ENCODE data around the gene TMC4. TPM values are rescaled to one million over a fixed set of nuclear protein-coding genes. Genes with fewer than 3 reads are reported as not detected.
"Not testable (repeated sequence)": the region's sequence is repeated elsewhere in the genome, so short reads cannot be mapped to it uniquely, and the experiment has no call there.

The TMC4 gene
- total and polyA plus RNA-seq, 9 donors = 0.45 to 103 (median 6.3) TPM

DNA sequence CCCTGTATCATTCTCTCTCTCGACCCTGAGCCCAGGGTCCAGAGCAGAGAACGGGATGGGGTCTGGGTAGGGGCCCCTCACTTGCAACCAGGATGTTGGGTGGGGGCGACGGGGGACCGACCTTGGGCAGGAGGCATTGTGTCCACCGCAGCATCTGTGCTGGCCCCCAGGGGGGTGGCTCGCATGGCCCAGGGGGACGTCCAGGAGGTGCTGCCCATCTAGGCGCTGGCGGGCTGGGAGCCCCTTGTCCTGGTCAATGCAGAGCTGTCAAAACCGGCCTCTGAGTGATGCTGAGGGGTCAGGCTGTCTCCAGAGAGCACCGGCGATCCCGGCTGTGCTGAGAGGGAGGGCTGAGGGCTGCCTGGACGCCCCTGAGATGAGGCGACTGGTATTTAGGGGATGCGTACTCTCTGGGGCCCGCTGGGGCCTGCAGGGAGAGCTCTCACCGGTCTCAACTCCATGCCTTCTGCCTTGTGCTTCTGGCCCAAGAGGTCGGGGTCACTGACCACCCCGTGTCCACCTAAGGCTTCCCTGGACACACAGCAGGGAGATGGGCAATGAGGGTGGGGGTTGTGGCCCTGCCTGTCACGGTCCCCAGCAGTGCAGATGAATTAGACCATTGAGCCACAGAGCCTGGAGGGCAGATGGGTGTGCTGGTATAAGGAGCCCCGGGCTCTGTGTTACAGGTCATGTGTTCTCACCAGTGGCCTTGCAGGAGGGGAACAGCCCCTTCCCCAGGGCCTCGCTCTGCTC lies 36.3 kb upstream of the TMC4 start:
- WGBS, 3 donors = 38 to 51% (median 44%) methylated on average over 22 to 24 of the region's 24 CpGs
- H3K4me1 ChIP-seq (ENCODE audit: insufficient read depth) = peaks cover 37% of the 10 kb centered on the region
- TF ChIP-seq POLR2A (IDR thresholded peaks at IDR 0.05) = no peak
- no peak for TF ChIP-seq EP300 (IDR thresholded peaks at IDR 0.05)
- no peak for TF ChIP-seq CTCF (IDR thresholded peaks at IDR 0.05)
- H3K4me3 ChIP-seq = no peak overlapping the region
- H3K36me3 ChIP-seq = no peaks in the 10 kb centered on the region
- intact Hi-C loops (cut with DNase I) = loop anchor here in 2 of 4 donors (1.0 to 10.0 kb wide), 2 partner anchors 20 to 1466 kb away; partner anchors contain the start of genes EPN1 (in 1 of the 2) and MBOAT7 (in 1 of the 2)
- H3K27me3 ChIP-seq = no peaks in the 10 kb centered on the region
- H3K27ac ChIP-seq = peak overlapping the region; percentile 56 to 82
- H3K9me3 ChIP-seq = no peaks in the 10 kb centered on the region
- DNase-seq = peak in 4 of 5 donors; percentile 31 to 62 (median 52)

DNA sequence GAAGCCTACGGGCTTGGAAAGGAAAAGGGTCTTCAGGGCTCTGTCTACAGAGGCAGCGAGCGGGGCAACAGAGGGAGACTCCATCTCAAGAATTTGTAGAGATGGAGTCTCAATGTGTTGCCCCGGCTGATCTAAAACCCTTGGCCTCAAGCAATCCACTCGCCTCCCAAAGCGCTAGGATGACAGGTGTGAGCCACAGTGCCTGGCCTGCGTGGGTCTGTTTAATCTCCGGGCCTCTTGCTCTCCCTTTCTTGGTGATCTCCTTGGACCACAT lies 35.8 kb upstream of the TMC4 start:
- H3K27ac ChIP-seq = peak overlapping the region; percentile 56 to 82
- TF ChIP-seq CTCF (IDR thresholded peaks at IDR 0.05) (no peak), EP300 (IDR thresholded peaks at IDR 0.05) (no peak)
- H3K4me1 ChIP-seq (ENCODE audit: insufficient read depth) = peaks cover 37% of the 10 kb centered on the region

DNA sequence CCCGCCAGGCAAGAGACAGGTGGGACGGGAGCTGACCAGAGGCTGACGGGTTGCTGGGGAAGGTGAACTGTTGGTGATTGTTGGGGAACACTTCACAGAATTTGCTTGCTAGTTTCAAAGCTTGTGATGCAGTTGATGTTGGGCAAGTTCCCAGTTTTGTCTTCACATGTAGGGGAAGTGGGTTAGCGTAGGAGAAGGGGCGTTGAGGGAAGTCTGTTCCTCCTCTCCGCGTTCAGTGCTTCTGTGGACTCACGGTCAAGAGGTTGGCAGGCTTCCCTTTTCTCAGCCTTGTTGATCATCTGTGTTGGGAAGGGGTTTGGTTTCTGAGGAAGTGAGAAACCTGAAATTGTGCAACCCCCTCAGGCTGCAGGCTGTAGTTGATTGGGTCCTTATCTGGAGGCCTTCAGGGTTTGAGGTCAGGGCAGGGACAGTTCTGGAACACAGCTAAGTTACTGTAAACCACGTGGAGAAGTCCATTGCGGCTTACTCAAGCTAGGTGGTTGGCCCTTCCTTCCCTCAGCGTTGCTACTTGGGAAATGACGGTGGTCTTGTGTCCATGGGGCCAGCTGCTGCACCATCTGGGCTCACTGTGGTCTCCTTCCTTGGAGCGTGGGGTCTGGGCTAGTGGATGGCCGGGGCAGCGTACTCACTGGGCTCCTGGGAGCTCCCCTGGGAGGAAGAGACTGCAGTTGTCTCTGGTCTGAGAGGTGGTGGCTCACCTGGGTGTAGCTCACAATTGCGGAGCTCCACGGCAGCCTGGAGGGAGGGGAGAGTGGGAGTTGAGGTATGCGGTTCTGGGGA lies 35.2 kb upstream of the TMC4 start:
- DNase-seq = peak; percentile 79 to 92 (median 82)
- H3K27me3 ChIP-seq = no peaks in the 10 kb centered on the region
- no peaks in the 10 kb centered on the region for H3K9me3 ChIP-seq
- H3K4me3 ChIP-seq = no peak overlapping the region
- peaks cover 39% of the 10 kb centered on the region for H3K4me1 ChIP-seq (ENCODE audit: insufficient read depth)
- H3K27ac ChIP-seq = peak overlapping the region; percentile 56 to 82
- intact Hi-C loops (cut with DNase I) = loop anchor here in 1 of 4 donors (10.0 kb wide), 1 partner anchor 1467 kb away; the partner anchor contains the start of gene EPN1
- H3K36me3 ChIP-seq = no peaks in the 10 kb centered on the region
- TF ChIP-seq EP300 (IDR thresholded peaks at IDR 0.05) (peak; percentile 96), CTCF (IDR thresholded peaks at IDR 0.05) (no peak), POLR2A (IDR thresholded peaks at IDR 0.05) (peak; percentile 29)
- 22 to 38% (median 25%) methylated on average over 16 to 18 of the region's 18 CpGs for WGBS, 3 donors

More for the DNA sequence above, 35.8 kb upstream of the TMC4 start:
- intact Hi-C loops (cut with DNase I) = loop anchor here in 2 of 4 donors (1.0 to 10.0 kb wide), 2 partner anchors 19 to 1466 kb away; partner anchors contain the start of genes EPN1 (in 1 of the 2) and MBOAT7 (in 1 of the 2)
- no peak for DNase-seq
- H3K27me3 ChIP-seq = no peaks in the 10 kb centered on the region
- 50 to 58% (median 52%) methylated on average over 8 of the region's 8 CpGs for WGBS, 3 donors
- no peaks in the 10 kb centered on the region for H3K36me3 ChIP-seq
- no peaks in the 10 kb centered on the region for H3K9me3 ChIP-seq
- no peak overlapping the region for H3K4me3 ChIP-seq

DNA sequence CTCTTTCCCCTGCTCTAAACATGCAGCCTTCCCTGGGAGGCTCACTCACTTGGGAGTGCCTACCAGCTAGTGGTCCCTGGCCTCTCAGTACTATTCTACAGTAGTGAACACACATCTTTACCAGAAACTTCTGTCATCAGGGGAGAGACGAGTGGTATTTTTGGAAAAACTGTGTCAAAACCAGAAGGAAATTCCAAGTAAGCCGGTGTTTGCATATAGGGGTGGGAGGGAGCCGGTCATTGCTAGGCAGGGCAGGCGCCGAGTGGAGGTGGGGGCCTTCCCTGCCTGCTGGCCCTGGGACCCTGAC lies 34.7 kb upstream of the TMC4 start:
- 15 to 35% (median 16%) methylated on average over 5 of the region's 5 CpGs for WGBS, 3 donors
- H3K9me3 ChIP-seq = no peaks in the 10 kb centered on the region
- peak overlapping the region; percentile 53 to 82 for H3K27ac ChIP-seq
- no peaks in the 10 kb centered on the region for H3K27me3 ChIP-seq
- no peak overlapping the region for H3K4me3 ChIP-seq
- no peak for DNase-seq
- no peaks in the 10 kb centered on the region for H3K36me3 ChIP-seq
- peaks cover 44% of the 10 kb centered on the region for H3K4me1 ChIP-seq (ENCODE audit: insufficient read depth)
- no peak for TF ChIP-seq EP300 (IDR thresholded peaks at IDR 0.05)
- no peak for TF ChIP-seq POLR2A (IDR thresholded peaks at IDR 0.05)
- no peak for TF ChIP-seq CTCF (IDR thresholded peaks at IDR 0.05)
- intact Hi-C loops (cut with DNase I) = loop anchor here in 1 of 4 donors (10.0 kb wide), 1 partner anchor 1467 kb away; the partner anchor contains the start of gene EPN1

GRCh38 chr19:54207193-54207592 lies 34.2 kb upstream of the TMC4 start:
- H3K4me3 ChIP-seq, H3K9me3 ChIP-seq, H3K27me3 ChIP-seq, H3K36me3 ChIP-seq, DNase-seq: not testable (repeated sequence)
- 38 to 51% (median 45%) methylated on average over 23 of the region's 23 CpGs for WGBS, 3 donors
- intact Hi-C loops (cut with DNase I) = loop anchor here in 1 of 4 donors (10.0 kb wide), 1 partner anchor 1468 kb away; the partner anchor contains the start of gene EPN1
- H3K4me1 ChIP-seq (ENCODE audit: insufficient read depth) = peaks cover 44% of the 10 kb centered on the region
- H3K27ac ChIP-seq = peak overlapping the region in 1 of 2 donors; percentile 82

Measured in ovary (tissue), 9 donors.